HCEC 1CT (cell line): Measurements from ENCODE around the gene RIIAD1.
"Not testable (repeated sequence)": the region's sequence is repeated elsewhere in the genome, so short reads cannot be mapped to it uniquely, and the experiment has no call there.

Experiments used
- DNase-seq: peaks from one replicate; pipeline ENCODE4 v3.0.0-alpha.2; 2017

The RIIAD1 gene

GRCh38 chr1:151711044-151711800, 10.1 kb upstream of the RIIAD1 start:
- no peak for DNase-seq

GRCh38 chr1:151711951-151712350, 9.4 kb upstream of the RIIAD1 start:
- no peak for DNase-seq

GRCh38 chr1:151713044-151713443, 8.3 kb upstream of the RIIAD1 start:
- no peak for DNase-seq

GRCh38 chr1:151713874-151714273, 7.4 kb upstream of the RIIAD1 start:
- no peak for DNase-seq

- no peak for DNase-seq
Measured at GRCh38 chr1:151714820-151715725, 6.2 kb upstream of the RIIAD1 start.

- DNase-seq = no peak
Measured at GRCh38 chr1:151715726-151716404, 5.5 kb upstream of the RIIAD1 start.

- DNase-seq = no peak
Measured at GRCh38 chr1:151716405-151716762, 4.9 kb upstream of the RIIAD1 start.

GRCh38 chr1:151716771-151717631, 4.3 kb upstream of the RIIAD1 start, which contains the start of gene CELF3:
Gene CELF3 (minus strand): TSS chr1:151716803. CDS start chr1:151716020, 783 bp downstream.
- no peak for DNase-seq

- no peak for DNase-seq
Measured at GRCh38 chr1:151718011-151718431, 3.3 kb upstream of the RIIAD1 start.

- no peak for DNase-seq
Measured at GRCh38 chr1:151718666-151719065, 2.7 kb upstream of the RIIAD1 start.

- no peak for DNase-seq
Measured at GRCh38 chr1:151720125-151720524, 1.2 kb upstream of the RIIAD1 start.

- DNase-seq = no peak
Measured at GRCh38 chr1:151720554-151720953, 768 bp upstream of the RIIAD1 start.

GRCh38 chr1:151721788-151722510, 627 bp downstream of the RIIAD1 start:
- no peak for DNase-seq

- no peak for DNase-seq
Measured at GRCh38 chr1:151723726-151724370, 2.5 kb downstream of the RIIAD1 start.

GRCh38 chr1:151728151-151729054, 7.1 kb downstream of the RIIAD1 start:
- no peak for DNase-seq

GRCh38 chr1:151729157-151729965, 8.0 kb downstream of the RIIAD1 start:
- DNase-seq = no peak

- DNase-seq = no peak
Measured at GRCh38 chr1:151729966-151730291, 8.6 kb downstream of the RIIAD1 start.

- DNase-seq = no peak
Measured at GRCh38 chr1:151733126-151733525, 11.8 kb downstream of the RIIAD1 start.

- not testable (repeated sequence) for DNase-seq
Measured at GRCh38 chr1:151733995-151734394, 12.7 kb downstream of the RIIAD1 start.
